Fibroblast of lung (primary cell): ENCODE results near the gene SPTBN1.

Experiments
- EZH2 ChIP-seq: IDR thresholded peaks from 2 replicates; pipeline ENCODE4 v1.5.1; 2012; ENCODE audit warnings: low read length, control low read depth, mild to moderate bottlenecking; ENCODE audit errors: missing control alignments
- TF ChIP-seq, protein P1 (sequence below), 2 donors: IDR thresholded peaks in 1 of 2; conservative IDR thresholded peaks in 1 of 2; 1 replicate in 1 of 2; 2 replicates in 1 of 2; pipeline ENCODE4 v1.5.1; 2011 to 2012; ENCODE audit warnings: low read length in 2 of 2, control low read depth in 1 of 2, inconsistent platforms in 1 of 2, low read depth in 1 of 2, mild to moderate bottlenecking in 1 of 2

- TF ChIP-seq, protein P1, sequence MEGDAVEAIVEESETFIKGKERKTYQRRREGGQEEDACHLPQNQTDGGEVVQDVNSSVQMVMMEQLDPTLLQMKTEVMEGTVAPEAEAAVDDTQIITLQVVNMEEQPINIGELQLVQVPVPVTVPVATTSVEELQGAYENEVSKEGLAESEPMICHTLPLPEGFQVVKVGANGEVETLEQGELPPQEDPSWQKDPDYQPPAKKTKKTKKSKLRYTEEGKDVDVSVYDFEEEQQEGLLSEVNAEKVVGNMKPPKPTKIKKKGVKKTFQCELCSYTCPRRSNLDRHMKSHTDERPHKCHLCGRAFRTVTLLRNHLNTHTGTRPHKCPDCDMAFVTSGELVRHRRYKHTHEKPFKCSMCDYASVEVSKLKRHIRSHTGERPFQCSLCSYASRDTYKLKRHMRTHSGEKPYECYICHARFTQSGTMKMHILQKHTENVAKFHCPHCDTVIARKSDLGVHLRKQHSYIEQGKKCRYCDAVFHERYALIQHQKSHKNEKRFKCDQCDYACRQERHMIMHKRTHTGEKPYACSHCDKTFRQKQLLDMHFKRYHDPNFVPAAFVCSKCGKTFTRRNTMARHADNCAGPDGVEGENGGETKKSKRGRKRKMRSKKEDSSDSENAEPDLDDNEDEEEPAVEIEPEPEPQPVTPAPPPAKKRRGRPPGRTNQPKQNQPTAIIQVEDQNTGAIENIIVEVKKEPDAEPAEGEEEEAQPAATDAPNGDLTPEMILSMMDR (conservative IDR thresholded peaks at IDR 0.05 in 1 of 2, IDR thresholded peaks at IDR 0.05 in 1 of 2; ENCODE audit: low read depth in 1 of 2, low read length in 2 of 2), result no peak
- no peak for TF ChIP-seq EZH2
Measured at GRCh38 chr2:54409752-54410151, 46.4 kb upstream of the SPTBN1 start.
